Endothelial cell of umbilical vein (primary cell): Measurements from ENCODE around the gene BSDC1. TPM values are rescaled to one million over a fixed set of nuclear protein-coding genes. Genes with fewer than 3 reads are reported as not detected.
A peak's percentile ranks its signal among the peaks of the same experiment; 100 is the strongest.

Source experiments
- BruUV-seq: library from RNA; stranded (reverse); fragments of 400-500 nt; replicated peaks from 2 replicates; lab custom pipeline; 2021; lab: Mats Ljungman, UMichigan
- CTCF ChIA-PET: fragments of 300-600, 350-600 bp; sonication (Branson Sonifier 250); formaldehyde crosslinking; loops from one replicate; lab custom pipeline; 2021; ENCODE audit warnings: antibody characterized with exemption, inconsistent platforms; lab: Charles Lee
- POLR2A ChIA-PET: fragments of 300-600, 350-600 bp; sonication (Branson Sonifier 250); formaldehyde crosslinking; loops from one replicate; lab custom pipeline; 2021; ENCODE audit warnings: antibody characterized with exemption, inconsistent platforms; lab: Charles Lee
- DNase-seq: peaks from one replicate; pipeline ENCODE4 v3.0.0-alpha.2; 2011; ENCODE audit warnings: low read depth, low spot score
- FAIRE-seq: peaks from 2 replicates; lab custom pipeline; 2011; peaks lifted over from hg19 to GRCh38; lab: Jason Lieb, UNC
- H2AFZ ChIP-seq: 2 replicates; pipeline ENCODE4 v1.6.0; 2012; ENCODE audit warnings: low read depth, low read length, control low read depth, inconsistent platforms
- H3K27ac ChIP-seq: 2 replicates; pipeline ENCODE4 v1.5.1; 2011; ENCODE audit warnings: low read depth, mild to moderate bottlenecking, control low read depth, low read length, moderate library complexity; ENCODE audit not compliant: insufficient read depth
- H3K27me3 ChIP-seq, 2 experiments: 2 replicates each; pipeline versions ENCODE4 v1.6.0 to v1.6.1; 2011; ENCODE audit warnings: low read length in 2 of 2, mixed read lengths in 1 of 2; ENCODE audit not compliant: control insufficient read depth in 2 of 2, insufficient read depth in 2 of 2
- H3K36me3 ChIP-seq, 2 experiments: 2 replicates in 1 of 2; 3 replicates in 1 of 2; pipeline ENCODE4 v1.5.1; 2011; ENCODE audit warnings: low read length in 2 of 2, mild to moderate bottlenecking in 1 of 2, moderate library complexity in 1 of 2; ENCODE audit not compliant: control insufficient read depth in 2 of 2, insufficient read depth in 2 of 2; ENCODE audit errors: extremely low read depth in 1 of 2
- H3K4me1 ChIP-seq: 3 replicates; pipeline ENCODE4 v1.5.1; 2011; ENCODE audit warnings: mild to moderate bottlenecking, low read length; ENCODE audit not compliant: control insufficient read depth, insufficient read depth; ENCODE audit errors: extremely low read depth
- H3K4me2 ChIP-seq: 2 replicates; pipeline ENCODE4 v1.6.1; 2011; ENCODE audit warnings: low read length, control low read depth, mixed read lengths; ENCODE audit not compliant: insufficient read depth
- H3K4me3 ChIP-seq, 3 experiments: fragments of 200-600 bp in 1 of 3; sonication (generic), shearing (Covaris generic) in 1 of 3; replicated peaks in 1 of 3; 2 replicates each; pipeline ENCODE4 v1.5.1; 2011 to 2016; ENCODE audit warnings: control low read depth in 3 of 3, low read length in 3 of 3, mild to moderate bottlenecking in 2 of 3, inconsistent platforms in 1 of 3, low read depth in 1 of 3, moderate library complexity in 1 of 3; ENCODE audit not compliant: insufficient read depth in 1 of 3
- H3K79me2 ChIP-seq: 2 replicates; pipeline ENCODE4 v1.6.0; 2012; ENCODE audit warnings: low read length, inconsistent platforms; ENCODE audit not compliant: control insufficient read depth, insufficient read depth
- H3K9ac ChIP-seq: replicated peaks from 2 replicates; pipeline ENCODE3; 2011; ENCODE audit warnings: low read length, control low read depth; ENCODE audit not compliant: insufficient read depth; ENCODE audit errors: extremely low read depth
- H3K9me1 ChIP-seq: replicated peaks from 3 replicates; pipeline ENCODE4 v1.6.0; 2011; ENCODE audit warnings: mild to moderate bottlenecking, low read length; ENCODE audit not compliant: control insufficient read depth, insufficient read depth; ENCODE audit errors: extremely low read depth
- H3K9me3 ChIP-seq: replicated peaks from 2 replicates; pipeline ENCODE4 v1.5.1; 2012; ENCODE audit warnings: low read length, inconsistent platforms; ENCODE audit not compliant: control insufficient read depth, insufficient read depth
- H4K20me1 ChIP-seq: replicated peaks from 2 replicates; pipeline ENCODE3; 2011; ENCODE audit warnings: mild to moderate bottlenecking, low read length; ENCODE audit not compliant: control insufficient read depth, insufficient read depth; ENCODE audit errors: extremely low read depth
- EZH2 ChIP-seq: IDR thresholded peaks from 2 replicates; pipeline ENCODE4 v1.6.1; 2012; ENCODE audit warnings: borderline replicate concordance, low read depth, mild to moderate bottlenecking, moderate library complexity, low read length, inconsistent platforms; ENCODE audit not compliant: severe bottlenecking
- FOS ChIP-seq: IDR thresholded peaks from 2 replicates; pipeline ENCODE4 v1.6.1; 2011; ENCODE audit warnings: mild to moderate bottlenecking, low read length, moderate library complexity, borderline replicate concordance; ENCODE audit not compliant: insufficient read depth
- GATA2 ChIP-seq: IDR thresholded peaks from 2 replicates; pipeline ENCODE4 v1.7.0; 2011; ENCODE audit warnings: low read depth, mild to moderate bottlenecking, moderate library complexity, mixed read lengths, low read length; ENCODE audit not compliant: insufficient read length, insufficient read depth
- JUN ChIP-seq: IDR thresholded peaks from 2 replicates; pipeline ENCODE4 v1.6.1; 2011; ENCODE audit warnings: borderline replicate concordance, low read depth; ENCODE audit not compliant: insufficient read length, insufficient read depth
- MYC ChIP-seq: IDR thresholded peaks from one replicate; pipeline ENCODE4 v1.6.1; 2011; ENCODE audit warnings: mild to moderate bottlenecking, low read depth, low read length
- POLR2A ChIP-seq: IDR thresholded peaks from 2 replicates; pipeline ENCODE4 v1.6.1; 2012; ENCODE audit warnings: low read depth, mild to moderate bottlenecking, control low read depth, low read length
- POLR2AphosphoS5 ChIP-seq: IDR thresholded peaks from 2 replicates; pipeline ENCODE4 v1.6.1; 2012; ENCODE audit warnings: low read depth, mild to moderate bottlenecking, control low read depth, low read length, moderate library complexity; ENCODE audit not compliant: insufficient read depth
- dilution Hi-C: fragments of 300-500 bp; cut with MboI; formaldehyde crosslinking; loops from one replicate; pipeline ENCODE4 v1.15.0; 2019; ENCODE audit warnings: low sequenced_read_pairs; ENCODE audit not compliant: extremely low pct_ligation_motif_present
- intact Hi-C: fragments of 100-400 bp; cut with micrococcal nuclease; formaldehyde crosslinking; loops from one replicate; pipeline ENCODE4 v1.10.0; 2022
- polyA plus RNA-seq, 4 experiments: library from polyadenylated mRNA; depleted of rRNA in 3 of 4; stranded (reverse) in 3 of 4; unstranded in 1 of 4; fragments of >200 nt; gene quantifications; 2 replicates each; pipeline versions ENCODE4 v1.2.1 to v1.2.3, GENCODE V29; 2011 to 2012; ENCODE audit warnings: missing spikeins in 1 of 4
- total RNA-seq: library from RNA; stranded (reverse); gene quantifications from 2 replicates; pipeline ENCODE4 v1.2.3, GENCODE V29; 2021
- TF ChIP-seq, protein P1 (sequence below), 2 donors: IDR thresholded peaks; 1 replicate in 1 of 2; 2 replicates in 1 of 2; pipeline ENCODE4 v1.5.1; 2011; ENCODE audit warnings: low read length in 2 of 2, mild to moderate bottlenecking in 2 of 2, moderate library complexity in 2 of 2, control low read depth in 1 of 2, inconsistent platforms in 1 of 2, low read depth in 1 of 2; ENCODE audit not compliant: insufficient read depth in 1 of 2; ENCODE audit errors: extremely low read depth in 1 of 2
- TF ChIP-seq, protein P2 (sequence below): IDR thresholded peaks from 2 replicates; pipeline ENCODE4 v1.6.1; 2011; ENCODE audit not compliant: insufficient read depth, insufficient read length

BSDC1 gene
- total and polyA plus RNA-seq, 2 donors (not counting 3 experiments of a cell fraction or from before 2014, with no cell fraction given), result 44.3 to 64.6 TPM

DNA sequence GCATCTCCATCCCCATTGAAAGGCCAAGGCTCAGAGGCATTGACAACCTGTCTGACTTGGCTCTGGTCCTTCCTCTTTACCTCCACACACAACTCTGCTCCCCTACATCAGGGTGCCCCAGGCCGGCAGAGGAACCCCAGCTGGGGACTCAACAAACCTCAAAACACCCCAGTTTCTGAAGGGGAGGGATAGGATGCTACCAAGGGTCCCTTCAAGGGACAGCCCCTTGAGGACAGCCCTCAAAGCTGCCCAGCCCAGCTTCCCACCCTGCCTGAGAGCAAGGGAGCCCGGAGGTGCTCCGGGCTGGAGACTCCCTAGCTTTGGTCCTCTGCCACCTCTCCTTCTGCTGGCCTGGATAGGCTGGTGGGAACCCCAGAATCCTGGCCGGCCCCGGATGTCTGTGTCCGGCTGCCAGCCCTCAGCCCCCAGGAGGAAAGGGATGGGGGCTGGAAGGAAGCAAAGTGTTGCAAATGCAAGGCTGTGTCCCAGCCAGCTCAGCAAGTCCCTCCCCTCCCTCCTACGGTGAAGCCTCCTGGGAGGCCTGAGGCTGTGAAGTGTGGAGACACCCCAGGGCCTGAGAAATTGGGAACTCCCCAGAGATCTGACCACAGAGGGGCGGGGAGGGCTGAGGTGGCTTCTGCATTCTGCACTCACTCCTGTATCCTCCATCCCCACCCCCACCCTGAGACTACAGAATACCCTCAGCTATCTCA lies 57.1 kb downstream of the BSDC1 start:
- no peak for DNase-seq
- ChIA-PET POLR2A (interaction anchor here (0.6 to 2.2 kb wide), 9 partner anchors 9 to 229 kb away, joined by 3 to 40 read pairs (median 6); partner anchors contain the start of genes KPNA6 and TXLNA), CTCF (interaction anchor here (1.3 to 1.7 kb wide), 4 partner anchors 15 to 121 kb away, joined by 3 to 8 read pairs (median 4); no protein-coding TSS in a partner anchor)
- H3K9me3 ChIP-seq, result no peaks in the 10 kb centered on the region
- no peak overlapping the region for H3K4me3 ChIP-seq
- no peaks in the 10 kb centered on the region for H3K27me3 ChIP-seq
- no peak overlapping the region for H3K27ac ChIP-seq
- TF ChIP-seq FOS (no peak), MYC (no peak), EZH2 (no peak), JUN (no peak)
- peaks cover 14% of the 10 kb centered on the region for H3K4me1 ChIP-seq
- no peak for FAIRE-seq
- H3K36me3 ChIP-seq, result peaks cover 6 to 13% of the 10 kb centered on the region in 2 experiments
- no peaks in the 10 kb centered on the region for H3K9me1 ChIP-seq
- no peak overlapping the region for H3K9ac ChIP-seq
- H4K20me1 ChIP-seq, result no peaks in the 10 kb centered on the region
- H2AFZ ChIP-seq, result no peak overlapping the region
- no TSS peak for BruUV-seq
- H3K79me2 ChIP-seq, result peaks cover 19% of the 10 kb centered on the region
- dilution Hi-C loops (no loop called here), intact Hi-C loops (loop anchor here (1.0 to 5.0 kb wide), 2 partner anchors 14 to 115 kb away; partner anchors contain the start of genes EIF3I and TMEM234)
- no peak overlapping the region for H3K4me2 ChIP-seq

DNA sequence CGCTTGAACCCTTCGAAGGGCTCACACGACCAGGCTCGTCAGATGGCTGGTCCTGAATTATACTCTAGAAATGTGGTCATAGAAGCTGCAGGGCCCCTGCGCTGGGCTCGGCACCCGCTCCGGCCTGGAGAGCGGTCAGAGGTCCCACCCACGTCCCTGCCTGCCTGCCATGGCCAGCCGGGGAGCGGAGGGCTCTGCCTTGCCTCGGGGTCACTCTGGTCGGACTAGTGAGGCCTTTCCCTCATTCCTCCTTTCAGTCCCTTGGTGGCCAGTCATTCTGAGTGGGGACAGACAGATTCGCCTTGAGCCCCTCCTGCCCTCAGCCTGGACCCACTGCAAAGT lies 57.7 kb downstream of the BSDC1 start:
- no peak for FAIRE-seq

More for the DNA sequence above, 57.7 kb downstream of the BSDC1 start:
- intact Hi-C loops (loop anchor here (1.0 to 5.0 kb wide), 2 partner anchors 15 to 114 kb away; partner anchors contain the start of genes EIF3I and TMEM234), dilution Hi-C loops (no loop called here)
- no peak for TF ChIP-seq FOS
- no peak for TF ChIP-seq EZH2
- TF ChIP-seq POLR2A, result no peak
- no peak for TF ChIP-seq JUN
- TF ChIP-seq POLR2AphosphoS5, result no peak
- no peak for TF ChIP-seq GATA2
- TF ChIP-seq, protein P1, sequence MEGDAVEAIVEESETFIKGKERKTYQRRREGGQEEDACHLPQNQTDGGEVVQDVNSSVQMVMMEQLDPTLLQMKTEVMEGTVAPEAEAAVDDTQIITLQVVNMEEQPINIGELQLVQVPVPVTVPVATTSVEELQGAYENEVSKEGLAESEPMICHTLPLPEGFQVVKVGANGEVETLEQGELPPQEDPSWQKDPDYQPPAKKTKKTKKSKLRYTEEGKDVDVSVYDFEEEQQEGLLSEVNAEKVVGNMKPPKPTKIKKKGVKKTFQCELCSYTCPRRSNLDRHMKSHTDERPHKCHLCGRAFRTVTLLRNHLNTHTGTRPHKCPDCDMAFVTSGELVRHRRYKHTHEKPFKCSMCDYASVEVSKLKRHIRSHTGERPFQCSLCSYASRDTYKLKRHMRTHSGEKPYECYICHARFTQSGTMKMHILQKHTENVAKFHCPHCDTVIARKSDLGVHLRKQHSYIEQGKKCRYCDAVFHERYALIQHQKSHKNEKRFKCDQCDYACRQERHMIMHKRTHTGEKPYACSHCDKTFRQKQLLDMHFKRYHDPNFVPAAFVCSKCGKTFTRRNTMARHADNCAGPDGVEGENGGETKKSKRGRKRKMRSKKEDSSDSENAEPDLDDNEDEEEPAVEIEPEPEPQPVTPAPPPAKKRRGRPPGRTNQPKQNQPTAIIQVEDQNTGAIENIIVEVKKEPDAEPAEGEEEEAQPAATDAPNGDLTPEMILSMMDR (IDR thresholded peaks at IDR 0.05; ENCODE audit: extremely low read depth in 1 of 2, insufficient read depth in 1 of 2, low read depth in 1 of 2, low read length in 2 of 2), result no peak
- TF ChIP-seq, protein P2, sequence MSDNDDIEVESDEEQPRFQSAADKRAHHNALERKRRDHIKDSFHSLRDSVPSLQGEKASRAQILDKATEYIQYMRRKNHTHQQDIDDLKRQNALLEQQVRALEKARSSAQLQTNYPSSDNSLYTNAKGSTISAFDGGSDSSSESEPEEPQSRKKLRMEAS, result no peak
- TF ChIP-seq MYC, result no peak
- Histone ChIP-seq H3K4me2 (peak overlapping the region; percentile 21), H3K4me3 (peak overlapping the region in 1 of 3 experiments; percentile 87), H3K27ac (no peak overlapping the region), H3K9me1 (no peaks in the 10 kb centered on the region), H3K36me3 (peaks cover 6 to 17% of the 10 kb centered on the region in 2 experiments), H3K4me1 (peaks cover 14% of the 10 kb centered on the region), H2AFZ (peak overlapping the region; percentile 18), H4K20me1 (no peaks in the 10 kb centered on the region), H3K27me3 (no peaks in the 10 kb centered on the region), H3K79me2 (peaks cover 19% of the 10 kb centered on the region), H3K9ac (no peak overlapping the region), H3K9me3 (no peaks in the 10 kb centered on the region)
- BruUV-seq, result no TSS peak
- no peak for DNase-seq
- CTCF ChIA-PET, result interaction anchor here (0.8 to 1.7 kb wide), 13 partner anchors 15 to 136 kb away, joined by 3 to 12 read pairs (median 5); partner anchors contain the start of genes CCDC28B, FAM167B, FAM229A and TSSK3
- POLR2A ChIA-PET, result interaction anchor here (0.6 to 2.2 kb wide), 34 partner anchors 8 to 314 kb away, joined by 3 to 50 read pairs (median 4); partner anchors contain the start of genes BSDC1, FAM167B, IQCC and KPNA6
